Measurements from ENCODE around the gene ATP9A. TPM values are rescaled to one million over a fixed set of nuclear protein-coding genes. Genes with fewer than 3 reads are reported as not detected.

Gene ATP9A
- total and polyA plus RNA-seq, 2 of the 4 experiments (the other 2 are of a cell fraction), result 10.6 to 22.4 TPM

- no peak overlapping the region for H2AFZ ChIP-seq (replicated peaks; ENCODE audit: low read length, poor library complexity)
- ChIA-PET CTCF (no interaction called here), POLR2A (ENCODE audit: unreplicated experiment) (no interaction called here)
- no peak overlapping the region for H4K91ac ChIP-seq (ENCODE audit: insufficient read depth, low read depth, low read length)
- H3K14ac ChIP-seq (replicated peaks; ENCODE audit: low read depth, low read length), result 0 out of 2 replicates have a peak overlapping the region, but pooled peaks have one; percentile 59
- no peak for TF ChIP-seq BHLHE40 (IDR thresholded peaks at IDR 0.05; ENCODE audit: low read depth, low read length)
- no peak for TF ChIP-seq SMC3 (IDR thresholded peaks at IDR 0.05; ENCODE audit: low read depth, low read length)
- no peak for TF ChIP-seq FOS (IDR thresholded peaks at IDR 0.05; ENCODE audit: low read depth, low read length)
- no peak for TF ChIP-seq CHD1 (IDR thresholded peaks at IDR 0.05; ENCODE audit: low read depth, low read length)
- TF ChIP-seq RAD21 (IDR thresholded peaks at IDR 0.05; ENCODE audit: low read length), result no peak
- in situ Hi-C loops (cut with MboI; ENCODE audit: low sequenced_read_pairs), result no loop called here
- peak overlapping the region in 1 of 2 experiments; percentile 29; a peak in 1 of 4 replicates for H4K8ac ChIP-seq (ENCODE audit: low read depth in 2 of 2, low read length in 2 of 2)
- H2BK5ac ChIP-seq (ENCODE audit: low read depth, low read length, poor library complexity, severe bottlenecking), result no peak overlapping the region
- H4K5ac ChIP-seq (ENCODE audit: low read depth, low read length), result no peak overlapping the region
- intact Hi-C loops (cut with micrococcal nuclease), result no loop called here
- H3K27me3 ChIP-seq (ENCODE audit: control insufficient read depth, insufficient read depth, low read length), result no peaks in the 10 kb centered on the region
- dilution Hi-C loops (cut with HindIII; ENCODE audit: low sequenced_read_pairs, unreplicated experiment), result no loop called here
- H3K27ac ChIP-seq (ENCODE audit: insufficient read depth, low read length), result no peak overlapping the region
- no TSS peak for BruUV-seq (replicated peaks)
- H2BK20ac ChIP-seq (ENCODE audit: low read depth, low read length), result peak overlapping the region; percentile 79
- H2AK5ac ChIP-seq (ENCODE audit: low read depth, low read length), result peak overlapping the region; percentile 70; the same call in 1 of the 2 replicates
- H3K4me2 ChIP-seq (ENCODE audit: low read depth, low read length), result no peak overlapping the region
- H2BK120ac ChIP-seq (ENCODE audit: low read depth, low read length), result peak overlapping the region; percentile 76
- no peak overlapping the region for H3K4me3 ChIP-seq (ENCODE audit: insufficient read depth, low read depth, low read length)
- no peak overlapping the region; the same call in 2 of the 3 replicates for H2BK15ac ChIP-seq (ENCODE audit: low read depth, low read length)
- peaks cover 18 to 74% of the 10 kb centered on the region in 2 experiments; a peak in 3 of 4 replicates for H3K79me1 ChIP-seq (ENCODE audit: low read depth in 1 of 2, low read length in 2 of 2)
- no peaks in the 10 kb centered on the region for H3K36me3 ChIP-seq (ENCODE audit: control insufficient read depth, insufficient read depth, low read length)
- DNase-seq (no peak), ATAC-seq (ENCODE audit: low read depth) (no peak)
- 0 out of 2 replicates have a peak, but pooled peaks cover 3% of the 10 kb centered on the region for H4K20me1 ChIP-seq (ENCODE audit: insufficient read depth, low read length)
- no peaks in the 10 kb centered on the region for H3K9me3 ChIP-seq (ENCODE audit: control insufficient read depth, insufficient read depth, low read length)
- peaks cover 13% of the 10 kb centered on the region for H3K4me1 ChIP-seq (ENCODE audit: control insufficient read depth, insufficient read depth, low read length)
- H3K23ac ChIP-seq (ENCODE audit: low read depth, low read length), result 0 out of 2 replicates have a peak overlapping the region, but pooled peaks have one; percentile 61
- WGBS, 2 experiments (ENCODE audit: extremely low coverage in 2 of 2, insufficient read length in 1 of 2), result no CpG with 5 or more reads among the region's 7 CpGs
- H3K56ac ChIP-seq (ENCODE audit: extremely low read depth, insufficient read depth, low read length), result no peak overlapping the region
- H3K18ac ChIP-seq (ENCODE audit: low read depth, low read length), result no peak overlapping the region
- H3K9me1 ChIP-seq (ENCODE audit: insufficient read depth, low read length), result peaks cover 17% of the 10 kb centered on the region
- H3K4ac ChIP-seq (ENCODE audit: low read depth, low read length), result peak overlapping the region; percentile 74
- no peak overlapping the region for H2AK9ac ChIP-seq (replicated peaks; ENCODE audit: low read depth, low read length, poor library complexity)
- H3K9ac ChIP-seq (ENCODE audit: low read depth, low read length), result no peak overlapping the region
Observed at GRCh38 chr20:51747182-51747911, 20.8 kb downstream of the ATP9A start.
